H9 (cell line): Measurements from ENCODE around the gene IFFO2. TPM values are rescaled to one million over a fixed set of nuclear protein-coding genes. Genes with fewer than 3 reads are reported as not detected.

ENCODE experiments used
- DNase-seq: peaks from one replicate; pipeline ENCODE4 v3.0.0-alpha.2; 2017
- H2AFZ ChIP-seq: one replicate; pipeline ENCODE4 v1.6.1; 2013; ENCODE audit warnings: mild to moderate bottlenecking, low read length, control low read depth, moderate library complexity
- H2AK5ac ChIP-seq: 2 replicates; pipeline ENCODE4 v1.6.1; 2013; ENCODE audit warnings: low read length, control low read depth, mixed read lengths; ENCODE audit not compliant: insufficient read length
- H2BK120ac ChIP-seq: one replicate; pipeline ENCODE4 v1.6.1; 2013; ENCODE audit warnings: low read depth, mild to moderate bottlenecking, low read length, control low read depth, inconsistent platforms; ENCODE audit not compliant: poor library complexity, severe bottlenecking
- H2BK12ac ChIP-seq: 2 replicates; pipeline ENCODE4 v1.6.1; 2013; ENCODE audit warnings: low read length, control low read depth, mixed read lengths, low read depth; ENCODE audit not compliant: insufficient read length
- H2BK15ac ChIP-seq: 2 replicates; pipeline ENCODE4 v1.6.1; 2013; ENCODE audit warnings: low read depth, low read length, control low read depth
- H2BK20ac ChIP-seq: one replicate; pipeline ENCODE4 v1.6.1; 2013; ENCODE audit warnings: low read depth, mild to moderate bottlenecking, low read length, control low read depth, inconsistent platforms; ENCODE audit not compliant: poor library complexity, severe bottlenecking
- H2BK5ac ChIP-seq: 2 replicates; pipeline ENCODE4 v1.6.1; 2013; ENCODE audit warnings: low read length, control low read depth, mixed read lengths; ENCODE audit not compliant: insufficient read length
- H3K14ac ChIP-seq: 2 replicates; pipeline ENCODE4 v1.6.1; 2013; ENCODE audit warnings: low read length, control low read depth; ENCODE audit not compliant: insufficient read depth
- H3K18ac ChIP-seq: 2 replicates; pipeline ENCODE4 v1.6.1; 2013; ENCODE audit warnings: low read depth, mild to moderate bottlenecking, mixed read lengths, low read length, control low read depth; ENCODE audit not compliant: insufficient read length
- H3K23ac ChIP-seq: 2 replicates; pipeline ENCODE4 v1.6.1; 2013; ENCODE audit warnings: low read length, control low read depth, mixed read lengths, low read depth; ENCODE audit not compliant: insufficient read length
- H3K23me2 ChIP-seq: 2 replicates; pipeline ENCODE4 v1.6.1; 2013; ENCODE audit warnings: low read depth, mild to moderate bottlenecking, mixed read lengths, low read length, control low read depth; ENCODE audit not compliant: insufficient read length, poor library complexity, severe bottlenecking
- H3K27ac ChIP-seq: 2 replicates; pipeline ENCODE4 v1.5.1; 2013; ENCODE audit warnings: low read length, control low read depth, mixed read lengths, low read depth; ENCODE audit not compliant: insufficient read length
- H3K27me3 ChIP-seq: 2 replicates; pipeline ENCODE4 v1.6.1; 2013; ENCODE audit warnings: low read length, control low read depth, inconsistent platforms; ENCODE audit not compliant: insufficient read depth
- H3K4ac ChIP-seq: 2 replicates; pipeline ENCODE4 v1.6.1; 2013; ENCODE audit warnings: low read depth, mild to moderate bottlenecking, control low read depth, inconsistent platforms, low read length, moderate library complexity
- H3K4me1 ChIP-seq: 2 replicates; pipeline ENCODE4 v1.6.1; 2013; ENCODE audit warnings: low read length, control low read depth, inconsistent platforms; ENCODE audit not compliant: insufficient read depth
- H3K4me2 ChIP-seq: 2 replicates; pipeline ENCODE4 v1.6.1; 2013; ENCODE audit warnings: low read length, control low read depth, mixed read lengths; ENCODE audit not compliant: insufficient read length, insufficient read depth
- H3K56ac ChIP-seq: 2 replicates; pipeline ENCODE4 v1.6.1; 2013; ENCODE audit warnings: low read depth, mild to moderate bottlenecking, mixed read lengths, low read length, control low read depth; ENCODE audit not compliant: insufficient read length
- H3K79me1 ChIP-seq: 2 replicates; pipeline ENCODE4 v1.6.1; 2013; ENCODE audit warnings: low read depth, mild to moderate bottlenecking, moderate library complexity, low read length, control low read depth, inconsistent platforms; ENCODE audit not compliant: insufficient read depth, poor library complexity, severe bottlenecking
- H3K79me2 ChIP-seq: 2 replicates; pipeline ENCODE4 v1.6.1; 2013; ENCODE audit warnings: low read length, control low read depth, inconsistent platforms; ENCODE audit not compliant: insufficient read depth
- H3K9ac ChIP-seq: 2 replicates; pipeline ENCODE4 v1.6.1; 2013; ENCODE audit warnings: low read length, control low read depth, mixed read lengths; ENCODE audit not compliant: insufficient read length; ENCODE audit errors: extremely low read depth
- H3K9me3 ChIP-seq: one replicate; pipeline ENCODE4 v1.6.1; 2013; ENCODE audit warnings: low read depth, low read length, inconsistent platforms; ENCODE audit not compliant: control insufficient read depth
- H3T11ph ChIP-seq: one replicate; pipeline ENCODE4 v1.6.1; 2013; ENCODE audit warnings: mild to moderate bottlenecking, low read length, control low read depth, inconsistent platforms
- H4K20me1 ChIP-seq: one replicate; pipeline ENCODE4 v1.6.1; 2013; ENCODE audit not compliant: control insufficient read depth, insufficient read length, insufficient read depth
- H4K5ac ChIP-seq: 2 replicates; pipeline ENCODE4 v1.6.1; 2013; ENCODE audit warnings: low read depth, mild to moderate bottlenecking, mixed read lengths, low read length, control low read depth; ENCODE audit not compliant: insufficient read length
- H4K8ac ChIP-seq: replicated peaks from 2 replicates; pipeline ENCODE4 v1.6.1; 2013; ENCODE audit warnings: low read length, control low read depth, mixed read lengths, low read depth; ENCODE audit not compliant: insufficient read length
- H4K91ac ChIP-seq: 2 replicates; pipeline ENCODE4 v1.6.1; 2013; ENCODE audit warnings: low read depth, mild to moderate bottlenecking, moderate library complexity, mixed read lengths, low read length, control low read depth; ENCODE audit not compliant: insufficient read length
- H3K27ac Mint-ChIP-seq, 3 experiments: 2 replicates in 2 of 3; 3 replicates in 1 of 3; pipeline ENCODE4 v1.8.0; 2020 to 2021; ENCODE audit warnings: mixed read lengths in 3 of 3, mild to moderate bottlenecking in 1 of 3, moderate library complexity in 1 of 3
- H3K27me3 Mint-ChIP-seq: 2 replicates; pipeline ENCODE4 v1.8.0; 2021; ENCODE audit warnings: low read depth, mild to moderate bottlenecking, moderate library complexity, mixed read lengths
- H3K36me3 Mint-ChIP-seq, 3 experiments: 2 replicates in 2 of 3; 3 replicates in 1 of 3; pipeline ENCODE4 v1.8.0; 2020 to 2021; ENCODE audit warnings: low read depth in 3 of 3, mixed read lengths in 3 of 3; ENCODE audit not compliant: insufficient read depth in 1 of 3
- H3K4me1 Mint-ChIP-seq, 2 experiments: 2 replicates each; pipeline ENCODE4 v1.8.0; 2020; ENCODE audit warnings: mixed read lengths in 2 of 2
- H3K4me3 Mint-ChIP-seq, 2 experiments: 2 replicates in 1 of 2; 3 replicates in 1 of 2; pipeline ENCODE4 v1.8.0; 2020 to 2021; ENCODE audit warnings: mild to moderate bottlenecking in 2 of 2, mixed read lengths in 2 of 2, moderate library complexity in 1 of 2
- H3K9me3 Mint-ChIP-seq, 2 experiments: 2 replicates in 1 of 2; 3 replicates in 1 of 2; pipeline ENCODE4 v1.8.0; 2020; ENCODE audit warnings: mild to moderate bottlenecking in 2 of 2, mixed read lengths in 2 of 2, moderate library complexity in 1 of 2
- CTCF ChIP-seq: fragments of 200-600 bp; sonication (generic); conservative IDR thresholded peaks from 3 replicates; pipeline ENCODE4 v1.8.0; 2021; ENCODE audit warnings: antibody characterized with exemption, mild to moderate bottlenecking
- WGBS: extraction: QIAGEN DNeasy Blood & Tissue Kit; methylation state at CpG from one replicate; pipeline ENCODE4 v1.1.7; 2013; ENCODE audit warnings: missing lambda C conversion rate, low lambda C conversion rate, mixed read lengths; ENCODE audit not compliant: insufficient read length; ENCODE audit errors: extremely low coverage; 5-methylcytosine and 5-hydroxymethylcytosine counted together
- total RNA-seq: library from RNA; stranded (reverse); gene quantifications from 2 replicates; pipeline ENCODE4 v1.2.1, GENCODE V29; 2021

The IFFO2 gene
- total RNA-seq, 1 experiment from 2014 or later = 3.6 TPM

- Histone ChIP-seq H3K23ac (no peak overlapping the region), H2BK5ac (no peak overlapping the region), H3K79me1 (no peaks in the 10 kb centered on the region), H4K8ac (no peak overlapping the region), H3K18ac (no peak overlapping the region), H2AK5ac (no peak overlapping the region), H3K79me2 (no peaks in the 10 kb centered on the region), H3K4me1 (no peaks in the 10 kb centered on the region), H3T11ph (no peak overlapping the region), H3K27ac (no peak overlapping the region), H3K56ac (no peak overlapping the region), H3K23me2 (no peaks in the 10 kb centered on the region), H3K9me3 (no peaks in the 10 kb centered on the region), H3K14ac (no peak overlapping the region; the same call in 1 of the 2 replicates), H4K5ac (no peak overlapping the region), H2BK12ac (no peak overlapping the region), H4K20me1 (no peaks in the 10 kb centered on the region), H3K9ac (no peak overlapping the region), H3K4ac (no peak overlapping the region), H2BK120ac (no peak overlapping the region), H4K91ac (no peak overlapping the region), H2BK20ac (no peak overlapping the region), H3K4me2 (no peak overlapping the region), H3K27me3 (no peaks in the 10 kb centered on the region; the same call in 1 of the 2 replicates), H2AFZ (no peak overlapping the region), H2BK15ac (no peak overlapping the region)
- H3K27ac Mint-ChIP-seq = no peak overlapping the region; a peak in 1 of 7 replicates
- no peaks in the 10 kb centered on the region for H3K9me3 Mint-ChIP-seq
- WGBS = no CpG with 5 or more reads among the region's 8 CpGs
- H3K4me3 Mint-ChIP-seq = no peak overlapping the region
- no peak for DNase-seq
- no peaks in the 10 kb centered on the region for H3K36me3 Mint-ChIP-seq
- no peaks in the 10 kb centered on the region for H3K4me1 Mint-ChIP-seq
- H3K27me3 Mint-ChIP-seq = peaks cover 25% of the 10 kb centered on the region
- TF ChIP-seq CTCF = no peak
Measured at GRCh38 chr1:18861590-18861989, 94.9 kb downstream of the IFFO2 start.
